Esophagus muscularis mucosa (tissue), 4 donors: ENCODE data around the gene PRR7. TPM values are rescaled to one million over a fixed set of nuclear protein-coding genes. Genes with fewer than 3 reads are reported as not detected.

Experiments
- DNase-seq: peaks from one replicate; pipeline ENCODE4 v3.0.0-alpha.2; 2017; ENCODE audit errors: extremely low spot score
- H3K27ac ChIP-seq, 4 donors: fragments of 200-600 bp; sonication (generic); replicated peaks in 1 of 4; 1 replicate in 3 of 4; 2 replicates in 1 of 4; pipeline ENCODE4 v1.5.1; 2016 to 2019; ENCODE audit warnings: mild to moderate bottlenecking in 1 of 4
- H3K27me3 ChIP-seq, 4 donors: fragments of 200-600 bp; sonication (generic); one replicate each; pipeline versions ENCODE4 v1.5.1 to v1.6.0; 2016 to 2019
- H3K36me3 ChIP-seq, 4 donors: fragments of 200-600 bp; sonication (generic); one replicate each; pipeline ENCODE4 v1.5.1; 2016 to 2019
- H3K4me1 ChIP-seq, 4 donors: fragments of 200-600 bp; sonication (generic); one replicate each; pipeline ENCODE4 v1.5.1; 2016 to 2019
- H3K4me3 ChIP-seq, 4 donors: fragments of 200-600 bp; sonication (generic); 1 replicate in 2 of 4; 2 replicates in 2 of 4; pipeline ENCODE4 v1.5.1; 2016 to 2019; ENCODE audit warnings: mild to moderate bottlenecking in 4 of 4, moderate library complexity in 1 of 4
- H3K9me3 ChIP-seq, 4 donors: fragments of 200-600 bp; sonication (generic); 1 replicate in 3 of 4; 2 replicates in 1 of 4; pipeline ENCODE4 v1.5.1; 2016 to 2019
- CTCF ChIP-seq, 3 experiments: fragments of 200-600 bp in 2 of 3; fragments of 450-650 bp in 1 of 3; sonication (generic) in 2 of 3; IDR thresholded peaks; one replicate each; pipeline ENCODE4 v1.5.1; 2017 to 2019; ENCODE audit warnings: antibody characterized with exemption in 3 of 3, mild to moderate bottlenecking in 2 of 3, moderate library complexity in 1 of 3
- EP300 ChIP-seq: sonication (generic); formaldehyde crosslinking; IDR thresholded peaks from one replicate; pipeline ENCODE4 v1.6.1; 2017; ENCODE audit warnings: antibody characterized with exemption
- POLR2A ChIP-seq: fragments of 450-650 bp; IDR thresholded peaks from one replicate; pipeline ENCODE4 v1.6.1; 2017; ENCODE audit warnings: antibody characterized with exemption, moderate library complexity, mild to moderate bottlenecking, low read depth
- POLR2AphosphoS5 ChIP-seq, 2 donors: sonication (generic); formaldehyde crosslinking; IDR thresholded peaks; one replicate each; pipeline ENCODE4 v1.6.1; 2017; ENCODE audit warnings: antibody characterized with exemption in 2 of 2
- WGBS: methylation state at CpG from one replicate; pipeline ENCODE4 v1.1.5; 2018; 5-methylcytosine and 5-hydroxymethylcytosine counted together
- intact Hi-C: fragments of 100-400 bp; cut with DNase I; formaldehyde crosslinking; loops from one replicate; pipeline ENCODE4 v1.15.1; 2023
- total RNA-seq, 4 donors: library from RNA; depleted of rRNA; stranded (reverse); fragments of >200 nt; gene quantifications; one replicate each; pipeline versions ENCODE4 v1.1.0 to v1.2.1, GENCODE V29; 2016

The PRR7 gene
- total RNA-seq, 4 donors from 2014 or later = 0.42 to 2.5 (median 1.6) TPM

- DNase-seq = no peak
- WGBS = 48% methylated on average over 12 of the region's 13 CpGs
- intact Hi-C loops = no loop called here
These were observed 21.3 kb upstream of the PRR7 start for GRCh38 chr5:177425196-177425800.

GRCh38 chr5:177425801-177426565 lies 20.6 kb upstream of the PRR7 start:
- peak overlapping the region; percentile 89 for H3K27ac ChIP-seq
- peak in 1 of 3 experiments; percentile 3 for TF ChIP-seq CTCF (IDR thresholded peaks at IDR 0.05)
- TF ChIP-seq POLR2A = peak; percentile 69
- peak; percentile 82 to 95 for TF ChIP-seq POLR2AphosphoS5 (IDR thresholded peaks at IDR 0.05)
- TF ChIP-seq EP300 = no peak
- DNase-seq = peak; percentile 100
- peaks cover 28 to 49% (median 47%) of the 10 kb centered on the region in 4 donors for H3K4me1 ChIP-seq
- no peaks in the 10 kb centered on the region for H3K9me3 ChIP-seq
- no peaks in the 10 kb centered on the region for H3K27me3 ChIP-seq
- WGBS = under 1% methylated on average over 26 of the region's 52 CpGs
- intact Hi-C loops = loop anchor here (2.0 kb wide), 2 partner anchors 29 to 75 kb away; no protein-coding TSS in a partner anchor
- H3K36me3 ChIP-seq = peaks cover 0 to 15% (median 10%) of the 10 kb centered on the region in 4 donors
- peak overlapping the region; percentile 52 to 74 (median 61) for H3K4me3 ChIP-seq

More at GRCh38 chr5:177425196-177425800, 21.3 kb upstream of the PRR7 start:
- TF ChIP-seq CTCF (IDR thresholded peaks at IDR 0.05) (no peak), POLR2AphosphoS5 (IDR thresholded peaks at IDR 0.05) (no peak), EP300 (no peak), POLR2A (no peak)
- H3K27me3 ChIP-seq = no peaks in the 10 kb centered on the region
- peaks cover 0 to 8% (median 3%) of the 10 kb centered on the region in 4 donors for H3K36me3 ChIP-seq
- H3K27ac ChIP-seq = peak overlapping the region; percentile 89
- H3K4me3 ChIP-seq = peak overlapping the region; percentile 52 to 74 (median 61)
- H3K4me1 ChIP-seq = peaks cover 25 to 42% (median 40%) of the 10 kb centered on the region in 4 donors
- H3K9me3 ChIP-seq = no peaks in the 10 kb centered on the region

GRCh38 chr5:177426566-177427210 lies 19.9 kb upstream of the PRR7 start, which contains the start of gene GRK6:
TSS of gene GRK6 (plus strand) at chr5:177426676. CDS start at chr5:177426846, 170 bp downstream.
- no peak for TF ChIP-seq POLR2A
- TF ChIP-seq POLR2AphosphoS5 (IDR thresholded peaks at IDR 0.05) = no peak
- TF ChIP-seq CTCF (IDR thresholded peaks at IDR 0.05) = peak in 1 of 3 experiments; percentile 4
- no peak for TF ChIP-seq EP300
- DNase-seq = no peak
- Histone ChIP-seq H3K27ac (peak within 1 kb of the TSS; percentile 89 to 95 (median 90)), H3K36me3 (peaks cover 0 to 22% (median 15%) of the 10 kb centered on the region in 4 donors), H3K4me1 (peaks cover 34 to 56% (median 54%) of the 10 kb centered on the region in 4 donors), H3K4me3 (peak within 1 kb of the TSS; percentile 74 to 94 (median 85)), H3K9me3 (no peaks in the 10 kb centered on the region), H3K27me3 (no peaks in the 10 kb centered on the region)
- intact Hi-C loops = loop anchor here (2.0 kb wide), 2 partner anchors 28 to 74 kb away; no protein-coding TSS in a partner anchor
- 1% methylated on average over 25 of the region's 82 CpGs for WGBS

GRCh38 chr5:177427211-177427822 lies 19.3 kb upstream of the PRR7 start:
- intact Hi-C loops = loop anchor here (2.0 kb wide), 2 partner anchors 27 to 73 kb away; no protein-coding TSS in a partner anchor

More at GRCh38 chr5:177427211-177427822, 19.3 kb upstream of the PRR7 start:
- Histone ChIP-seq H3K4me1 (peaks cover 40 to 62% (median 59%) of the 10 kb centered on the region in 4 donors), H3K36me3 (peaks cover 6 to 28% (median 20%) of the 10 kb centered on the region in 4 donors), H3K27me3 (no peaks in the 10 kb centered on the region), H3K27ac (peak overlapping the region; percentile 84 to 95 (median 90)), H3K9me3 (no peaks in the 10 kb centered on the region), H3K4me3 (peak overlapping the region; percentile 74 to 94 (median 85))
- WGBS = 4% methylated on average over 9 of the region's 11 CpGs
- TF ChIP-seq POLR2A (no peak), CTCF (IDR thresholded peaks at IDR 0.05) (no peak)
- DNase-seq = no peak
